OCI-LY3 (cell line): ENCODE data around the gene GALNT2.

Experiments
- H2AFZ ChIP-seq: fragments of 200-600, 300-600 bp; shearing (Covaris generic); 2 replicates; pipeline ENCODE4 v1.6.0; 2014; ENCODE audit warnings: antibody characterized with exemption, low read depth, low read length
- H3K27ac ChIP-seq: fragments of 200-600, 300-600 bp; sonication (generic); 2 replicates; pipeline ENCODE4 v1.5.1; 2014; ENCODE audit warnings: mild to moderate bottlenecking, low read length, moderate library complexity, mixed read lengths
- H3K27me3 ChIP-seq: fragments of 200-600, 300-600 bp; sonication (generic); 2 replicates; pipeline ENCODE4 v1.6.1; 2014; ENCODE audit warnings: low read depth, low read length, mixed read lengths
- H3K36me3 ChIP-seq: fragments of 200-600, 300-600 bp; sonication (generic); replicated peaks from 2 replicates; pipeline ENCODE3; 2014; ENCODE audit warnings: low read depth, low read length, mixed read lengths
- H3K4me1 ChIP-seq: fragments of 300-600, 200-600 bp; sonication (generic); 2 replicates; pipeline ENCODE4 v1.6.1; 2014; ENCODE audit warnings: low read length, mixed read lengths
- H3K4me2 ChIP-seq: fragments of 200-600, 300-600 bp; sonication (generic); 2 replicates; pipeline ENCODE4 v1.6.1; 2014; ENCODE audit warnings: low read length, mixed read lengths
- H3K4me3 ChIP-seq: fragments of 300-600, 200-600 bp; sonication (generic); 2 replicates; pipeline ENCODE4 v1.5.1; 2014; ENCODE audit warnings: antibody characterized with exemption, mild to moderate bottlenecking, low read length, moderate library complexity
- H3K79me2 ChIP-seq: fragments of 300-600, 200-600 bp; shearing (Covaris generic); 2 replicates; pipeline ENCODE4 v1.6.1; 2014; ENCODE audit warnings: mild to moderate bottlenecking, low read length, mixed read lengths
- H3K9ac ChIP-seq: fragments of 300-600, 200-600 bp; shearing (Covaris generic); 2 replicates; pipeline ENCODE4 v1.6.0; 2014; ENCODE audit warnings: mild to moderate bottlenecking, low read length, moderate library complexity
- H3K9me3 ChIP-seq: fragments of 200-600, 300-600 bp; shearing (Covaris generic); 2 replicates; pipeline ENCODE4 v1.6.1; 2014; ENCODE audit warnings: low read length, mixed read lengths; ENCODE audit not compliant: insufficient read depth
- H4K20me1 ChIP-seq: fragments of 200-600, 300-600 bp; sonication (generic); 2 replicates; pipeline ENCODE4 v1.6.1; 2016; ENCODE audit warnings: low read length, mixed read lengths; ENCODE audit not compliant: insufficient read depth
- EZH2phosphoT487 ChIP-seq: fragments of 200-600 bp; shearing (Covaris generic); IDR thresholded peaks from 2 replicates; pipeline ENCODE4 v1.6.1; 2018; ENCODE audit warnings: antibody characterized with exemption, mixed run types, low read depth
- TF ChIP-seq, protein P1 (sequence below): fragments of 200-600, 300-600 bp; sonication (generic); IDR thresholded peaks from 2 replicates; pipeline ENCODE4 v1.5.1; 2014; ENCODE audit warnings: antibody characterized with exemption, low read length, low read depth

Gene GALNT2

DNA sequence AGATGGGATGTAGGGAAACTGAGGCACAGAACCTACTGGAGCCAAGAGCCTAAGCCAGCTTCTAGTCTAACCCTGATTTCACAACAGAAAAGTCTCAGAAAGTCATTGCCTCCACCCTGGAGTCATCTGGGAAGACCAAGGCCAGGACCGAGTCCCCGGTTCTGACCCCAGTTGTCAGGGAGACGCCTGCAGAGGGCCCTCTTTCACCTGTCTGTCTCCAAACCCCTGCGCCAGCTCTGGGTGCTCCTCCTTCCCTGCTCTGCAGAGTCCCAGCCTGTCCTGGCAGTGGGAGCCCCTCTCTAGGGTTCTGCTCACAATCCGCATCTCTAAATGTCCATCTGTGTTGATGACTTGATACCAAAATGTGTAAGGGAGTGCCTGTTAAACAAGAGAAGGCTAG, 209.4 kb downstream of the GALNT2 start:
- H3K4me2 ChIP-seq, result no peak overlapping the region
- no peak overlapping the region for H3K4me3 ChIP-seq
- peaks cover 20% of the 10 kb centered on the region for H3K36me3 ChIP-seq
- H3K4me1 ChIP-seq, result no peaks in the 10 kb centered on the region
- no peaks in the 10 kb centered on the region for H3K79me2 ChIP-seq
- H4K20me1 ChIP-seq, result no peaks in the 10 kb centered on the region
- H3K27me3 ChIP-seq, result no peaks in the 10 kb centered on the region
- no peaks in the 10 kb centered on the region for H3K9me3 ChIP-seq
- TF ChIP-seq EZH2phosphoT487, result no peak
- TF ChIP-seq, protein P1, sequence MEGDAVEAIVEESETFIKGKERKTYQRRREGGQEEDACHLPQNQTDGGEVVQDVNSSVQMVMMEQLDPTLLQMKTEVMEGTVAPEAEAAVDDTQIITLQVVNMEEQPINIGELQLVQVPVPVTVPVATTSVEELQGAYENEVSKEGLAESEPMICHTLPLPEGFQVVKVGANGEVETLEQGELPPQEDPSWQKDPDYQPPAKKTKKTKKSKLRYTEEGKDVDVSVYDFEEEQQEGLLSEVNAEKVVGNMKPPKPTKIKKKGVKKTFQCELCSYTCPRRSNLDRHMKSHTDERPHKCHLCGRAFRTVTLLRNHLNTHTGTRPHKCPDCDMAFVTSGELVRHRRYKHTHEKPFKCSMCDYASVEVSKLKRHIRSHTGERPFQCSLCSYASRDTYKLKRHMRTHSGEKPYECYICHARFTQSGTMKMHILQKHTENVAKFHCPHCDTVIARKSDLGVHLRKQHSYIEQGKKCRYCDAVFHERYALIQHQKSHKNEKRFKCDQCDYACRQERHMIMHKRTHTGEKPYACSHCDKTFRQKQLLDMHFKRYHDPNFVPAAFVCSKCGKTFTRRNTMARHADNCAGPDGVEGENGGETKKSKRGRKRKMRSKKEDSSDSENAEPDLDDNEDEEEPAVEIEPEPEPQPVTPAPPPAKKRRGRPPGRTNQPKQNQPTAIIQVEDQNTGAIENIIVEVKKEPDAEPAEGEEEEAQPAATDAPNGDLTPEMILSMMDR, result no peak
- H3K9ac ChIP-seq, result no peak overlapping the region
- no peak overlapping the region for H2AFZ ChIP-seq
- no peak overlapping the region for H3K27ac ChIP-seq

DNA sequence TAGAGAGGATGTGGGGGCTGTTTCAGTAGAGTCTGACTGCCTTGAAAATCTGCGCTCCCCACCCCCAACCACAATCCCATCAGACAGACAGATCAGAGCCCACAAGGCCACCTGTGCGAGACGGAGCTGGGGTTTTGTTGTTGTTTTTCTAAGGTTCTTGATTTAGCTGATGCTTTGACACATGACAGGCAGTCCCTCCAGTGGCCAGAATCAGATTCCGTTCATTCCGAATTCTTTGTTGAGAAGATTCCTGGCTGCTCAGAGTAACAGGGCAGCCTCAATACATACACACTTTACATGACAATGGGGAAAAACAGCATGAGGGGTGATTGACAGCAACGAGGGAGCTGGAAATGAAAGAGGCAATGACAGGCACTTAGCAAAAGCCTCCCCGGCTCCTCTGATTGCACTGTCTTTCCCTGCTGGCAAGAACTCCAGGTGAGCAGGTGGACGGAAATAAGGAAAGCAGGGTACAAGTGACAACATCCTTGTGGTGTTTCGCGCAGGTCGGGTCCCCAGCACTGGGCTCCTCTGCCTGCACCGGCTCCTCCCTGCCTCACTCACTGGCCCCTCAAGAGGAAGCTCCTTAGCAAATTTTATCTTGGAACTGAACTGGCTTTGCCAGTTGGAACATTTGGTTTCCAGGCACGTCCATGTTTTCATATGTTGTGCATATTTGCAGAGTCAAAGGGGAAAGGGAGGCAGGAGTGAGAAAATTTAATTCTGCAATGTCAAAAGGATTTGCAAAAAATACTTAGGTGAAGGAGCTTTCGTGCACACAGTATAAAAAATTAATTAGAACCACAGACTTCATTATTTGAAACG, 210.4 kb downstream of the GALNT2 start:
- Histone ChIP-seq H3K9me3 (no peaks in the 10 kb centered on the region), H3K27ac (no peak overlapping the region), H3K27me3 (no peaks in the 10 kb centered on the region), H3K4me1 (peaks cover 6% of the 10 kb centered on the region), H3K9ac (no peak overlapping the region), H3K79me2 (no peaks in the 10 kb centered on the region), H3K36me3 (peaks cover 20% of the 10 kb centered on the region), H2AFZ (no peak overlapping the region), H4K20me1 (no peaks in the 10 kb centered on the region), H3K4me2 (no peak overlapping the region), H3K4me3 (no peak overlapping the region)
- TF ChIP-seq, protein P1, result no peak
- TF ChIP-seq EZH2phosphoT487, result no peak

DNA sequence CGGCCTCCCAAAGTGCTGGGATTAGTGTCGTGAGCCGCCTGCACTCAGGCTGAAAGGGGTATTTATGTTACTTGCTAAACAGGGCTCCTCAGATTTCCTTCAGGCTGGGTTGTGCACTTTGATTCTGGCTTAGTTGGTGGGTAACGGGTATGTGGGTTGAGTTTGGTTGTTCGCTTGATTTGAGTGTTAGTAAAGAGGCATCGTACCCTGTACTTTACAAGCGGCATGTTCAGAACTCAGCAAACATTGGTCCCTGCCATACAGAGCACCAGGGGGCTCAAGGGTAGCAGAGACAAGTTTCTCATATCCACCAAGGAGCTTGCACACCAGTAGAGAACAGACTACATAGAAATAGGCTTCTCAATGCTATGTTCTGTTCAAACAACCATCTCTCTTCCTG, 211.3 kb downstream of the GALNT2 start:
- Histone ChIP-seq H3K79me2 (no peaks in the 10 kb centered on the region), H3K36me3 (peaks cover 23% of the 10 kb centered on the region), H4K20me1 (no peaks in the 10 kb centered on the region), H3K4me3 (no peak overlapping the region), H3K4me2 (no peak overlapping the region), H3K9ac (no peak overlapping the region), H3K4me1 (peaks cover 8% of the 10 kb centered on the region), H3K9me3 (no peaks in the 10 kb centered on the region), H2AFZ (no peak overlapping the region), H3K27ac (no peak overlapping the region), H3K27me3 (no peaks in the 10 kb centered on the region)
- TF ChIP-seq, protein P1, result no peak
- TF ChIP-seq EZH2phosphoT487, result no peak

DNA sequence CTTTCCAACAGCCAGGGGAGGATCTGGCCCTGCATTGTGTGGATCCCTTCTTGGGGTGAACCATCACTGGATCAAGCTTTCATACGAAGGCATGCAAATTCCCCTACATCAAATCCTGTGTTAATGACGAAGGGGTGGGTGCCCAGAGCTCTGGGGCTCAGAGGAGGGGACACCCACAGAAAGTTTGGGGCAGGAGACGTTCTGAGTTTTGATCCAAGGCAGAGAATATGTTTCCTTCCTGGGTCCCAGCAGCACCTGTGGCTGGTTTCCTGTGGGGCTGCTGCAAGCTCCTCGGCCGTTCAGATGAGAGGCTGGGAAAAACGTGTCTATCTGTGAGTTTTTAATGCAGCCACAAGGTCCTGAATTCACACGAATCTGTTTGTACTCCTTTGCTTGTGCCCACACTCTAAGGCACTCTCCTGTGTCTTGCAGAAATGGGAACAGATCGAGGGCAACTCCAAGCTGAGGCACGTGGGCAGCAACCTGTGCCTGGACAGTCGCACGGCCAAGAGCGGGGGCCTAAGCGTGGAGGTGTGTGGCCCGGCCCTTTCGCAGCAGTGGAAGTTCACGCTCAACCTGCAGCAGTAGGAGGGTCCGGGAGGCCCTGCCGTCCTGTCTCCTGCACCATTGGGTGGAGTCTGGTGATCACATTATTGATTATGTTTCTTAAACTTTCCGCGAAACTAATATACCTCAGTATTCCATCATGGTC, 212.0 kb downstream of the GALNT2 start:
- Histone ChIP-seq H2AFZ (no peak overlapping the region), H3K4me2 (no peak overlapping the region), H3K27ac (no peak overlapping the region), H3K4me3 (no peak overlapping the region), H4K20me1 (no peaks in the 10 kb centered on the region), H3K27me3 (no peaks in the 10 kb centered on the region), H3K36me3 (peaks cover 23% of the 10 kb centered on the region), H3K79me2 (no peaks in the 10 kb centered on the region), H3K4me1 (peaks cover 8% of the 10 kb centered on the region), H3K9me3 (no peaks in the 10 kb centered on the region), H3K9ac (no peak overlapping the region)
- TF ChIP-seq, protein P1, result no peak
- TF ChIP-seq EZH2phosphoT487, result no peak
